Dermis blood vessel endothelial cell (primary cell): ENCODE results near the gene PEX14. TPM values are rescaled to one million over a fixed set of nuclear protein-coding genes. Genes with fewer than 3 reads are reported as not detected.
"Not testable (repeated sequence)": the region's sequence is repeated elsewhere in the genome, so short reads cannot be mapped to it uniquely, and the experiment has no call there.

Experiments used
- DNase-seq: peaks from one replicate; pipeline ENCODE4 v3.0.0; 2010
- total RNA-seq: library from RNA; depleted of rRNA; stranded (reverse); fragments of >200 nt; gene quantifications from 2 replicates; pipeline ENCODE4 v1.2.3, GENCODE V29; 2014

The PEX14 gene
- total RNA-seq, 1 donor from 2014 or later = 9.9 TPM

DNA sequence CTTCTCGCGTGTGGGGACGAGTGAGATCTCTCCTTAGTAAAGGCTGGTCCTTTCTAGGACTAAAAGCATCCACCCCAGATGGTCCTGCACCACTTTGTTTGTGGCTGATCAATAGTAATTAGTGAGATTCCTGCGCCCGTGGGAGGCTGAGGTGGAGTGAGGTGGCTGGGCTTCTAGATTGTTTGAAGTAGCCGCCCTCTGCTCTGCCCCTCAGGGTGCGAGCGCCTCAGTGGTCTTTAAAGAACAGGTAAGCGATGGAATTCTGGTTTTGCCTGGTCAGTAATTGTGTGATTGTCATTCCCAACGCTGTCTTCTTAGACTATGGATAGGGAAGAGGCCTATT is 20.7 kb downstream of the PEX14 start:
- DNase-seq = no peak

DNA sequence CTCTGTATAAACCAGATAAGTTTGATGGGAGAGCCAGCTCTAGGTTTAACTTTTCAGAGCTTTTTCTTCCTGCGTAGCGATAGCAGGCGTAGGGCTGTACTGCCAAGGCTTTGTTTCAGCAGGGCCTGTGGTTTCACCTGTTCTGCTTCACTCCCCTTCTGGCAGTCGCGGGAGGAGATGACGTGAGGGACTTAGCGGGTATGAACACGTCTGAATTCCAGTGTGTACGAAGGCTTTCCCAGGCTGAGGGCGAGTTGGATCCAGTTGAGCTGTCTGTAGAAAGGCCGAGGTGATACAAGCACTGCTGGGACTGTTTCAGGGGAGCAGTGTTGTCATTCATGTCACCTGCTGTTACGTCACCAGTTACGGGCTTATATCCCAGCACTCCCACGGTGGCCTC is 21.2 kb downstream of the PEX14 start:
- no peak for DNase-seq

- no peak for DNase-seq
These were observed 22.4 kb downstream of the PEX14 start for GRCh38 chr1:10497109-10497508.

DNA sequence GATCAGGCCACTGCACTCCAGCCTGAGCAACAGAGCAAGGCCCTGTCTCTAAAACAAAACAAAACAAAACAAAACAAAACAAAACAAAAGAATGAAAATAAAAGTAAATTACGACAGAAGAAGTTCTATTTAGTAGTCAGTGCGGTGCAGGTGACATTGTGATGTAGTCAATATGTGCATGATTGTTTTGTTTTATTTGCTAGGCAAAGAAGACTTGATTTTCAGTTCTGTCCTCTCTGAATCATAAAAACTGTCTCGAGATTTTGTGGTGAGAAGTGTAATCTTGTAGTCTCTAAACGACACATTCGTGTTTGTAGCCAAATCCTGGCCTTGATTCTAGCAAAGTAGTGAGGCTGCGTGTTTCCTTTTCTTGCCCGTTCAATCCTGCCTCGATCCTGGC is 23.5 kb downstream of the PEX14 start:
- no peak for DNase-seq

DNA sequence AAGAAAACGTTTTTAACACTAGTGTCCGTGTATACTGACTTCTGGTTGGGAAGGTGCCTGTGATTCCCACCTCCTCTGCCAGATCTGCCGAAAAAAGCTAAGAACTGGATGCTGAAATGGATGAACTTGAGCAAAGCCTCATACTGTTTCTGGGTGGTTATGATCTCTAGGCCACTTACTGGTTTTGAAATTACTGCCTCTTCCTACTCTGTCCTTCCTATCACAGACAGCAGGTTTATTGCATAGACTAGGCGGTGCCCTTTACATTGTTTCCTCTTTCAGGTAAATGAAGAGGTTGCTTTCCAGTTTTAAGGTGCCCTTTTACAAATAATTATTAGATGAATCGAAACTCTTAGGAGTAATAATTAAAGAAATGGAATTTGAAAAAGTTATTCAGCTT is 27.5 kb downstream of the PEX14 start:
- DNase-seq = no peak

DNA sequence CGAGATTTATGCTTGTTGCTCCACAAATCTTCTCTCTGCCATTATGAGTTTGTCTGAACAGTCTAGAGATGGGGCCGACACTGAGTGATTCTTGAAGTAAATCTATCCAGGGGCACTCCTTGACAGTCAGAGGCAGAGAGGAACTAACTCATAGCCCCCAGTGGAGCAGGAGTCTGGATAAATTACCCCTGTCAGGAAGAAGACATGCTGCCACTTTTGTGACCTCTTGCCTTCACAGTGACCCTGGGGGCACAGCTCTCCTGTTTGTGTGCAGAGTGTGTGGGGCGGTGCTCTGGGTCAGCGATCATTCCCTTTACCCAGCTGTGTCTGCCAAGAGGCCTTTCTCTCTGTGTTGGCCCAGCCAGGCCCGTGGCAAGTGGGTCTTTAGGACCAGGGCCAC is 29.5 kb downstream of the PEX14 start:
- DNase-seq = no peak

- not testable (repeated sequence) for DNase-seq
These were observed 31.4 kb downstream of the PEX14 start for GRCh38 chr1:10506046-10506676.

GRCh38 chr1:10506677-10507047 is 31.9 kb downstream of the PEX14 start:
- DNase-seq = no peak

DNA sequence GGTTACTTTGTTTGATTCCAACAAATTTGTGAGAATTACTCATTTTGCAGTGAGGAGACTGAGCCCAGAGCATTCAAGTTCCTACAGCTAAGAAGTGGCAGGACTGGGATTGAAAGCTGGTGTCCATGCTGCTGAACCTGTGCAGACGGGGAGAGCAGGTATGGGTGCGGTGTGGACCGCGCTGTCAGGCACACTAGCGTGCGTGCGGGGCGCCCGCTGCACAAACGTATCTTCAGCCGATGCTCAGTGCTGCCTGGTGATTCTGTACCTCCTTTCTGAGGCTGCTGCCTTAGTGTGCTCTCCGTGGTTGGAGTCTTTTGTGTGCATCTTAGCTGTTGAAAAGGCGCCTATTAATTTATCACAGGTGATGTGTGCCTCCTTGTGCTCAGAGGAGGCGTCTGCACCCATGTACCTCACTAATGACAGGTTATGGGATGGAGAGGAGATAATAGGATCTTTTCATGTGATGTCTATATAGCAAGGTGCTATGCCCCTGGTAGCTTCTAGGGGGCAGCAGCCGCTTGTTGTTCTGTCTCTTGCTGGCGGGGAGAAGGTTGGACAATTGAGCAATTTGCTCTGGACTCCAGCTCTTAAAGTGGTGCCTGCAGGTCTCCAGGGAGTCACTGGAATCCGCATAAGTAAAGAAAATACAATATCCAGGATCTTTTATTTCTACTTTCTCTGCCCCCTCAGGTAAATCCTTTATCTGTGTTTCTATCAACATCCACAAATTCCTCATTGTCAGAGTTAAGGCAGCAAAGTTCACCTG is 32.5 kb downstream of the PEX14 start:
- DNase-seq = peak; percentile 79

DNA sequence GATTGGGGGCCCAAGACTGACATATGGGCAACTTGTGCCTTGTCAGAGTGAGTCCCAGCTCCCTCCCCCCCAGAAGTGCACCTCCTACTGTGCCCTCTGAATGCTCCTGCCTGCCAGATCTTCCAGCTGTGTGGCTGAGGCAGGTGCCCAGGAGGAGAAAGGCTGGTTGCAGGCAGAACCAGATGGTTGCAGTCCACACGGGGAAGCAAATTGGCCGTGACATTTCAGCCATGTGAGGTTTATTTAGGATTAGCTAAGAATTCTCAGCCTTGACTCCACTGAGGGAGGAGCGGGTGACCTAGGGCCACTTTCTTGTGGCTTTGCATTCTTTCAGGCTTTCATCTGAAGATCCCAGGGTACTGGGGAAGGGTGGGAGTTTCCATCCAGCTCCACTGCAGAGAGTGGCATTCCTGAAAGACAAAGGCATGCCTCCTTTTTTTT is 33.8 kb downstream of the PEX14 start:
- DNase-seq = no peak

- no peak for DNase-seq
These were observed 35.2 kb downstream of the PEX14 start for GRCh38 chr1:10509809-10510509.

- DNase-seq = peak; percentile 83
These were observed 36.1 kb downstream of the PEX14 start for GRCh38 chr1:10510520-10511493.

DNA sequence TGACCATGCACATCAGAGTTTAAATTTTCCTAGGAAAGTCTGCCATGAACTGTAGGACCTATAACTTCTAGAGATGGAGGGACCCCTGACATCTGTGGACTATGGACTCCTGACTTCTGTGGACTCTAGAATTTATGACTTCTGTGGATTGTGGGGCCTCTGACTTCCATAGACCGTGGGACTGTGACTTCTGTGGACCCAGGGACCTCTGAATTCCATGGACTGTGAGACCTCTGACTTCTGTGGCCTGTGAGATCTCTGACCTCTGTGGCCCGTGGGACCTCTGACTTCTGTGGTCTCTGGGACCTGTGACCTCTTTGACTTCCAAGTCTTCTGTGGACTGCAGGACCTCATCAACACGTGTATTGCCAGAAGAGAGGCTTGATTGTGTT is 36.7 kb downstream of the PEX14 start:
- DNase-seq = no peak

DNA sequence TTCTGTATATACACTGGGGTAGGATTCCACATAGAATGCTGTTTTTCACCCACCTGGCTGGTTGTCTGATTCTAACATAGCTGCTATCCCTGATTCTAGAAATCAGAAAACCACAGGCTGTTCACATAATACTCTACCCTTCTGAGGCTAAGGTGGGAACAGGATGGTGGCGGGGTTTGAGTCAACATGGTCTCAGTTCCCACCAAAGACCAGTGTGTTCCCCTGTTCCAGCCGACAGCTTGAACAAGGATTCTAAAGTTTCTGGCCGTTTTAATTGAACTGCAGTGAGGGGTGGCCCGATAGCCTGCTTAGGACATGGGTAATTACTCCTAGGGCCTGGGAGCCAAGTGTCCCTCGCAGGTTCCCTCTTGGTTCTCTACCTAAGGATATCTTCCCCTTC is 38.4 kb downstream of the PEX14 start:
- DNase-seq = no peak

- peak; percentile 57 for DNase-seq
These were observed 39.9 kb downstream of the PEX14 start for GRCh38 chr1:10514490-10515235.

DNA sequence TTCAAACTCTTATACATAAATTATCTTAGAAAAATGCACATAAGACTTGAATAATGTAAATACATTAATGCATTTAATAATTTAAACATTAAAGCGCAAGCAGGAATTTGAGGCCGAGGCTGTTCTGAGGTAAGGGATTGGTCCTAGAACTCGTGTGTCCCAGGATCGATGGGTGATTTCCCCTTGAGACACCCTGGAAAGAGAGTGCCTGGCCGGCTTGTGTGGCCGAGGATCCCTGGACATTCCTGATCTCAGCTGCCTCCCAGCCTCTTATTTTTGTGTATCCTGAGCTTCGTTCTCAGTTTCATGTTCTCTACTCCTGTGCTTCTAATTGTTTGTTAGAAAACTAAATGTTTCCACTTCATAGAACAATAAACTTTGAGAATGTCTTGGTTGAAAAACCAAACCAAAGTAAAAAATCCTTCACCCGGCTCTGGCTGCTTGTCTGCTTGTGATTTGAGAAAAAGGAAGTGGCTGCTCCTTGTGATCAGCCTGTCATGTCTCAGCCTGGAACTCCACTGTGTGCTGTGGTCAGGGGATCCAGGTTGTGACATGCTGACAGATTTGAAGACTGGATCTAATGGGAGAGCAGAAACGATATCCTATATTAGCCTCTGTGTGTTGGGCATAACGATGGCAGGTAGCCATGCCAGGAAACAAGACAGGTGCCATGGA is 40.7 kb downstream of the PEX14 start:
- DNase-seq = no peak

DNA sequence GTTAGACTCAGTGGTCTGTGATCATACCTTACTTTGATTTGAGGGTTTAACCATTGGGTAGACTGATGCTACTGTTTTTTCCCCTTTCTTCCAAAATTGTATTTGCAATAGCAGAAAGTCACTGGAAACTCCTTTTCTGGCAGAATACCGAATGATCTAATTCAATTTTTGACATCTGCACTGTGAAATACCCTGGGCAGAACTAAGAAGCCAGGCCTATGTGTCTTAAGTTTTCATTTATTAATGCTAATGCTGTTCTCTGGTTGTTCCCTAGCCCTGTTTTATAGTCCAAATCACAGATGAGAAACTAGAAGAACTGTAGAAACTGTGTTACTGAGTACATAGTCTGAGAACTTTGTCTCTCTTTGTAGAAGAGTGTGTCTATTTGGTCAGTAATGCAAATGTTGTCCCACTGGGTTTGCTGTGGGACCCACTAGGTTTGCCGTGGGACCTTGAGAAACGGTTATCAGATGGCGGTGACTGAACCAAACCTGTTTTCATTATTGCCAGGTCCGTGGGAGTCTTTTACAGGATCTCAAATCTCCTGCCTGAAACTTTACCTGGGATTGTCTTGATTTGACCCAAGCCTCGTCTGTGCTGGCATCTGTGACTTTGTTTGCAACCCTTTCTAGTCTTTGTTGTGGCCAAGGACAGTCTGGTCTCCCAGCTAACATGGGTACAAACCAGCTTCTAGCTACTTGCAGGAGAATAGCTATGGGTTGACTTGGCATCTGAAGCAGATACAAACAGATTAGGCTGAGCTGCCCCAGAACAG is 41.4 kb downstream of the PEX14 start:
- no peak for DNase-seq

GRCh38 chr1:10516925-10517676 is 42.4 kb downstream of the PEX14 start:
- no peak for DNase-seq

- DNase-seq = no peak
These were observed 42.9 kb downstream of the PEX14 start for GRCh38 chr1:10517677-10517982.

GRCh38 chr1:10519016-10519417 is 44.3 kb downstream of the PEX14 start:
- no peak for DNase-seq
